SIG-M5 treated with dmso at 0.1 percent for 504 hours (cell line): ENCODE data around the gene DONSON.

Experiments
- DNase-seq: peaks from one replicate; lab custom pipeline; 2025; ENCODE audit not compliant: unreplicated experiment; lab: John Stamatoyannopoulos, UW

DONSON gene

GRCh38 chr21:33562389-33562788 lies 26.1 kb downstream of the DONSON start:
- DNase-seq: no peak

- DNase-seq: no peak
Observed at GRCh38 chr21:33561373-33561772, 27.1 kb downstream of the DONSON start.

GRCh38 chr21:33560965-33561364 lies 27.5 kb downstream of the DONSON start:
- DNase-seq: no peak

- no peak for DNase-seq
Observed at GRCh38 chr21:33559813-33560212, 28.7 kb downstream of the DONSON start.

GRCh38 chr21:33558777-33559421 lies 29.6 kb downstream of the DONSON start:
- no peak for DNase-seq

GRCh38 chr21:33557447-33557846 lies 31.0 kb downstream of the DONSON start:
- no peak for DNase-seq

- DNase-seq: no peak
Observed at GRCh38 chr21:33554982-33555344, 33.5 kb downstream of the DONSON start.

GRCh38 chr21:33554236-33554981 lies 34.1 kb downstream of the DONSON start:
- DNase-seq: no peak

GRCh38 chr21:33552999-33553598 lies 35.4 kb downstream of the DONSON start:
- DNase-seq: no peak

- DNase-seq: no peak
Observed at GRCh38 chr21:33552093-33552998, 36.1 kb downstream of the DONSON start.

GRCh38 chr21:33551664-33552063 lies 36.8 kb downstream of the DONSON start:
- DNase-seq: no peak

GRCh38 chr21:33550772-33551660 lies 37.5 kb downstream of the DONSON start:
- DNase-seq: no peak

- no peak for DNase-seq
Observed at GRCh38 chr21:33549848-33550771, 38.4 kb downstream of the DONSON start.

- peak; percentile 78 for DNase-seq
Observed at GRCh38 chr21:33546086-33546485, 42.4 kb downstream of the DONSON start.

- no peak for DNase-seq
Observed at GRCh38 chr21:33544451-33545195, 43.9 kb downstream of the DONSON start.

- DNase-seq: peak; percentile 26
Observed at GRCh38 chr21:33543505-33544129, 44.9 kb downstream of the DONSON start.

- peak; percentile 99 for DNase-seq
Observed at GRCh38 chr21:33542640-33543504, 45.6 kb downstream of the DONSON start, which contains the start of gene SON. Gene SON, plus strand, starts transcription at chr21:33543038. Its CDS starts 55 bp downstream, at chr21:33543093.
